HFFc6 (cell line): ENCODE measurements around the gene FSTL4. TPM values are rescaled to one million over a fixed set of nuclear protein-coding genes. Genes with fewer than 3 reads are reported as not detected.

Experiments used
- DNase-seq: peaks from one replicate; pipeline ENCODE4 v3.0.0-alpha.2; 2018
- H3K27ac Mint-ChIP-seq: 2 replicates; pipeline ENCODE4 v1.8.0; 2020; ENCODE audit warnings: mild to moderate bottlenecking, mixed read lengths
- H3K27me3 Mint-ChIP-seq: 2 replicates; pipeline ENCODE4 v1.8.0; 2021; ENCODE audit warnings: mild to moderate bottlenecking, moderate library complexity, mixed read lengths; ENCODE audit not compliant: insufficient read depth
- H3K36me3 Mint-ChIP-seq: 2 replicates; pipeline ENCODE4 v1.8.0; 2021; ENCODE audit warnings: low read depth, mixed read lengths
- H3K4me1 Mint-ChIP-seq: 2 replicates; pipeline ENCODE4 v1.8.0; 2020; ENCODE audit warnings: low read depth, mixed read lengths
- H3K4me3 Mint-ChIP-seq: 2 replicates; pipeline ENCODE4 v1.8.0; 2020; ENCODE audit warnings: mild to moderate bottlenecking, moderate library complexity, mixed read lengths
- H3K9me3 Mint-ChIP-seq: 2 replicates; pipeline ENCODE4 v1.8.0; 2020; ENCODE audit warnings: mild to moderate bottlenecking, mixed read lengths
- total RNA-seq, 6 experiments: library from RNA; stranded (reverse); fragmentation: NEBNext Ultra II Directional; extraction: Animal tissue kit (Norgen Biotek cat#: 25700); gene quantifications; 2 replicates in 1 of 6; 3 replicates in 5 of 6; pipeline ENCODE4 v1.2.3, GENCODE V29; 2021
- TF ChIP-seq, protein P1 (sequence below): fragments of 200-600 bp; sonication (generic); IDR thresholded peaks from 2 replicates; pipeline ENCODE4 v1.5.0; 2021; ENCODE audit warnings: antibody characterized with exemption, mild to moderate bottlenecking

FSTL4 gene
- total RNA-seq, 6 experiments from 2014 or later = not detected

- no peak for DNase-seq
- Mint-ChIP-seq H3K4me1 (no peaks in the 10 kb centered on the region), H3K9me3 (no peaks in the 10 kb centered on the region), H3K36me3 (no peaks in the 10 kb centered on the region), H3K27ac (no peak overlapping the region), H3K4me3 (no peak overlapping the region), H3K27me3 (peaks cover 26% of the 10 kb centered on the region)
- TF ChIP-seq, protein P1, sequence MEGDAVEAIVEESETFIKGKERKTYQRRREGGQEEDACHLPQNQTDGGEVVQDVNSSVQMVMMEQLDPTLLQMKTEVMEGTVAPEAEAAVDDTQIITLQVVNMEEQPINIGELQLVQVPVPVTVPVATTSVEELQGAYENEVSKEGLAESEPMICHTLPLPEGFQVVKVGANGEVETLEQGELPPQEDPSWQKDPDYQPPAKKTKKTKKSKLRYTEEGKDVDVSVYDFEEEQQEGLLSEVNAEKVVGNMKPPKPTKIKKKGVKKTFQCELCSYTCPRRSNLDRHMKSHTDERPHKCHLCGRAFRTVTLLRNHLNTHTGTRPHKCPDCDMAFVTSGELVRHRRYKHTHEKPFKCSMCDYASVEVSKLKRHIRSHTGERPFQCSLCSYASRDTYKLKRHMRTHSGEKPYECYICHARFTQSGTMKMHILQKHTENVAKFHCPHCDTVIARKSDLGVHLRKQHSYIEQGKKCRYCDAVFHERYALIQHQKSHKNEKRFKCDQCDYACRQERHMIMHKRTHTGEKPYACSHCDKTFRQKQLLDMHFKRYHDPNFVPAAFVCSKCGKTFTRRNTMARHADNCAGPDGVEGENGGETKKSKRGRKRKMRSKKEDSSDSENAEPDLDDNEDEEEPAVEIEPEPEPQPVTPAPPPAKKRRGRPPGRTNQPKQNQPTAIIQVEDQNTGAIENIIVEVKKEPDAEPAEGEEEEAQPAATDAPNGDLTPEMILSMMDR = no peak
Measured at GRCh38 chr5:133384120-133384855, 228.1 kb downstream of the FSTL4 start.

DNA sequence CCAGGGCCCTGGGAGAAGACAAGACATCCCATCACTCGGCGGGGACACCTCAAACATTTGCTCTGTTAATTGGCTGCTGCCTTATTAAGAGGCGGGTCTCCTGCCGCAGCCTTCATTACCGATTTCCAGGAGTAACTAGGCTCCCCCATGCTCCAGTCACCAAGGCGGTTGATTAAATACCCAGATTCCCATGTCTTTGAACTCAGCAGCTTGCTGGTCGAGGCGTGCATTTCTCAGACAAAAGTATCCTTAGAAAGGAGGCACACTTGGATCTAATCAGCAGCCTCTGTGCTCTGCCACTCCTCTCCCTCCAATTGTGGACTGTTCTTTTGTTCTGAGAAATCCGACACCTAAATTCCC is 228.8 kb downstream of the FSTL4 start:
- Mint-ChIP-seq H3K36me3 (no peaks in the 10 kb centered on the region), H3K4me1 (no peaks in the 10 kb centered on the region), H3K4me3 (no peak overlapping the region), H3K27me3 (peaks cover 26% of the 10 kb centered on the region), H3K27ac (no peak overlapping the region), H3K9me3 (no peaks in the 10 kb centered on the region)
- TF ChIP-seq, protein P1 = no peak
- no peak for DNase-seq

DNA sequence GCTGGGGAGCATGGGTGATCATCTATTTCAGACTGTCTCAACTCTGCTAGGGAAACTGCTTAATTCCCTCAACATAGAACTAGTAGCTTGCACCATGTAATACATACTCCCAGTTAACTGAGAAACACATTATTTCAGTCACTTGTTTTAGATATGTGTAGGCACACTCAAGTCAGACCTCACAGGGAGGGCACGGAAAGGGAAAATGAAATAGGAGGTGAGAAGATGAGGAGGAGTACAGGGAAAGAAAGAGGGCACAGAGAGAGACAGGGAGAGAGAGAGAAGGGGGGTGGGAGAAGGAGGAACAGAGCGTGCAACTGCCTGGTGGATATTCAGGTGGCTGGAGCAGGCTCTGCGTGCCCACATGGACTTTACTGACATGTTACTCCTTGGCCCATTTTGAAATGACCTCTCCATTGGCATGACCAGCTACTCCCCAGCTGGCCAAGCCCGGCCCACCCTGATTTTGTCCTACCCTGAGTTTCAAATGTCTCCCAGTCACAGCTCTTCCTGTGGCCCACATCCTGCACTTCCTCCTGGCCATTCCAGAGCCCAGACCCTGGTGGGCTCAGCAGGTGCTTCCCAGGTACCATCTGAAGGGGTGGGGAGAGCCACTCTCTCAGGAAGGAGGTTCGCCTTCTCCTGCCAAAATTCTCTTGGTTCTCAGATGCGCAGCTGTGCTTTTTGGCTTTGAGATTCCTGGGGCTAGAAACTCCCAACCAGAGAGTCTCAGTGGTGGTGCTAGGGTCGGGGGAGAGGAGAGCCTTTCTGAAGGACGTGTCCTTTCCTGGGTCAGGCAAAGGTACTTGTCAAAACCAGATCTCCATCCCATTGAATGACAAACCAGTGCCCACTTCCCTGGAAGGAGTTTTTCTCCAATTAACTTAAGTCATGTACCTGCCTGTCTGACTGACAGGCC is 229.4 kb downstream of the FSTL4 start:
- H3K4me3 Mint-ChIP-seq = no peak overlapping the region
- DNase-seq = no peak
- H3K27me3 Mint-ChIP-seq = peaks cover 26% of the 10 kb centered on the region
- peaks cover 1% of the 10 kb centered on the region for H3K9me3 Mint-ChIP-seq
- TF ChIP-seq, protein P1 = no peak
- no peaks in the 10 kb centered on the region for H3K4me1 Mint-ChIP-seq
- H3K36me3 Mint-ChIP-seq = peaks cover under 1% of the 10 kb centered on the region; the same call in 1 of the 2 replicates
- no peak overlapping the region for H3K27ac Mint-ChIP-seq

- H3K36me3 Mint-ChIP-seq = peaks cover 12% of the 10 kb centered on the region
- no peak overlapping the region for H3K4me3 Mint-ChIP-seq
- no peak for DNase-seq
- H3K27ac Mint-ChIP-seq = no peak overlapping the region
- no peaks in the 10 kb centered on the region; the same call in 1 of the 2 replicates for H3K4me1 Mint-ChIP-seq
- TF ChIP-seq, protein P1 = no peak
- peaks cover 23% of the 10 kb centered on the region for H3K27me3 Mint-ChIP-seq
- H3K9me3 Mint-ChIP-seq = peaks cover 13% of the 10 kb centered on the region
Measured at GRCh38 chr5:133381571-133382365, 230.6 kb downstream of the FSTL4 start.

- Mint-ChIP-seq H3K27ac (no peak overlapping the region), H3K27me3 (peaks cover 23% of the 10 kb centered on the region)
Measured at GRCh38 chr5:133381041-133381440, 231.3 kb downstream of the FSTL4 start.

More at GRCh38 chr5:133381041-133381440, 231.3 kb downstream of the FSTL4 start:
- TF ChIP-seq, protein P1 = no peak
- H3K9me3 Mint-ChIP-seq = peaks cover 13% of the 10 kb centered on the region
- no peak for DNase-seq
- peaks cover 12% of the 10 kb centered on the region for H3K36me3 Mint-ChIP-seq
- H3K4me1 Mint-ChIP-seq = no peaks in the 10 kb centered on the region; the same call in 1 of the 2 replicates
- H3K4me3 Mint-ChIP-seq = no peak overlapping the region
